ENCODE measurements around the gene ADNP. TPM values are rescaled to one million over a fixed set of nuclear protein-coding genes. Genes with fewer than 3 reads are reported as not detected.

The ADNP gene
- total RNA-seq, 2 experiments from 2014 or later, result 66.1 to 81.2 TPM

DNA sequence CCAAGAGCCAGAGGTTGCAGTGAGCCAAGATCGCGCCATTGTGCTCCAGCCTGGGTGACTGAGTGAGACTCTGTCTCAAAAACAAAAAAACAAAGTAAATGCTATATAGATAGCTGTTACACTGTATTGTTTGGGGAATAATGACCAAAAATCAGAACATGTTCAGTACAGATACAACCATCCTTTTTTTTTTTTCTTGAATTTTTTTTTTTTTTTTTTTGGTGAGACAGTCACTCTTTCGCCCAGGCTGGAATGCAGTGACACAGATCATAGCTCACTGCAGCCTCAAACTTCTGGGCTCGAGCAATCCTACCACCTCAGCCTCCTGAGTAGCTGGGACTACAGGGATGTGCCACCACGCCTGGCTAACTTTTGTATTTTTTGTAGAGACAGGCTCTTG is 72.7 kb downstream of the ADNP start:
- DNase-seq (no peak), ATAC-seq (no peak)
- CTCF ChIA-PET, result interaction anchor here (1.1 to 1.5 kb wide), 2 partner anchors 40 to 68 kb away, joined by 3 to 5 read pairs; no protein-coding TSS in a partner anchor
- Mint-ChIP-seq H3K9me3 (ENCODE audit: low read depth) (no peaks in the 10 kb centered on the region), H3K27ac (no peak overlapping the region), H3K36me3 (peaks cover 2% of the 10 kb centered on the region), H3K27me3 (no peaks in the 10 kb centered on the region), H3K4me1 (peaks cover 4% of the 10 kb centered on the region), H3K4me3 (no peak overlapping the region)

DNA sequence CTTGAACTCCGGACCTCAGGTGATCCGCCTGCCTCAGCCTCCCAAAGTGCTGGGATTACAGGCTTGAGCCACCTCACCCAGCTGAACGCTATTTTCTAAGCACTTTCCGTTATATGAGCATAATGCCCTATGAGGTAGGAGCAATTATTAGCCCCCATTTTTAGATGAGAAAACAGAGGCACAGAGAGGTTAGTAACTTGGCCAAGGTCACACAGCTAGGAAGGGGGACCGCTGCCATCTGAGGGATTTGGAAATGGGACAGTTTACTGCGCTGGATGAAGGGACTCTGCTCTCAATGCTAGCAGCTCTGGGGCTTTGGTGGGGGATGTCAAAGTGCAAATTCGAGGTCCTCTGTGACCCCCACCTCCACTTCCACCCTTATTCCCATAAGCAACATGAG is 73.9 kb downstream of the ADNP start:
- H3K9me3 Mint-ChIP-seq (ENCODE audit: low read depth), result no peaks in the 10 kb centered on the region
- H3K27ac Mint-ChIP-seq, result no peak overlapping the region
- CTCF ChIA-PET, result interaction anchor here (1.1 to 1.2 kb wide), 2 partner anchors 65 to 67 kb away, joined by 3 read pairs; no protein-coding TSS in a partner anchor
- H3K27me3 Mint-ChIP-seq, result no peaks in the 10 kb centered on the region
- H3K36me3 Mint-ChIP-seq, result peaks cover 4% of the 10 kb centered on the region
- ATAC-seq (no peak), DNase-seq (no peak)
- peaks cover 4% of the 10 kb centered on the region for H3K4me1 Mint-ChIP-seq
- no peak overlapping the region for H3K4me3 Mint-ChIP-seq

DNA sequence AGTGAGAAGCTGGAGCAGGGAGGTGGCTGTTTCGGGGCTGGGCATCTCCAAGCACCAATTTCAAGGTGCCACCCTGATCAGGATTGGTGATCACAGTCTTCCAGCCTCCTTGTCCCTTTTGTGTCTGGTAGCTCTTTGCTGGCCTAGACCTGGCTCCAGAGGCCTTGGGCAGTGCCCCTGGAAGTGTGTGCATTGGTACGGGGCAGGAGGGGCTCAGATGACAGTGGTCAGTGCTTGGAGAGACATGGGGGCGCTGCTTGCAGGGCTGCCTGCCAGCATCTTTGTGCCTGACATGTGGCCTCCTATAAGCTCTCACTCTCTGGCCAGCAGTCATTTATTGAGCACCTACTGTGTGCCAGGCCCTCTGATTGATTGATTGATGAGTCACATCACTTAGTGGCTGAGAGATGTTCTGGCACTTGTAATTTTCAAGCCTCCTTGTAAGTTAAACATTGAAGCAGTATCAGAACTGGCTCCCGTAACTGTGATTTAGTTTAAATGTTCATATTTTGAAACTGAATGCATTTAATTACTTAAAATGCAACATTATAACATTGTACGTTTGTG is 74.7 kb downstream of the ADNP start:
- CTCF ChIA-PET, result interaction anchor here (1.2 kb wide), 1 partner anchor 64 kb away, joined by 3 read pairs; no protein-coding TSS in a partner anchor
- Mint-ChIP-seq H3K27ac (no peak overlapping the region), H3K4me1 (peaks cover 11% of the 10 kb centered on the region), H3K36me3 (peaks cover 7% of the 10 kb centered on the region), H3K27me3 (no peaks in the 10 kb centered on the region), H3K9me3 (ENCODE audit: low read depth) (no peaks in the 10 kb centered on the region), H3K4me3 (no peak overlapping the region)
- DNase-seq, result no peak
- no peak for ATAC-seq

DNA sequence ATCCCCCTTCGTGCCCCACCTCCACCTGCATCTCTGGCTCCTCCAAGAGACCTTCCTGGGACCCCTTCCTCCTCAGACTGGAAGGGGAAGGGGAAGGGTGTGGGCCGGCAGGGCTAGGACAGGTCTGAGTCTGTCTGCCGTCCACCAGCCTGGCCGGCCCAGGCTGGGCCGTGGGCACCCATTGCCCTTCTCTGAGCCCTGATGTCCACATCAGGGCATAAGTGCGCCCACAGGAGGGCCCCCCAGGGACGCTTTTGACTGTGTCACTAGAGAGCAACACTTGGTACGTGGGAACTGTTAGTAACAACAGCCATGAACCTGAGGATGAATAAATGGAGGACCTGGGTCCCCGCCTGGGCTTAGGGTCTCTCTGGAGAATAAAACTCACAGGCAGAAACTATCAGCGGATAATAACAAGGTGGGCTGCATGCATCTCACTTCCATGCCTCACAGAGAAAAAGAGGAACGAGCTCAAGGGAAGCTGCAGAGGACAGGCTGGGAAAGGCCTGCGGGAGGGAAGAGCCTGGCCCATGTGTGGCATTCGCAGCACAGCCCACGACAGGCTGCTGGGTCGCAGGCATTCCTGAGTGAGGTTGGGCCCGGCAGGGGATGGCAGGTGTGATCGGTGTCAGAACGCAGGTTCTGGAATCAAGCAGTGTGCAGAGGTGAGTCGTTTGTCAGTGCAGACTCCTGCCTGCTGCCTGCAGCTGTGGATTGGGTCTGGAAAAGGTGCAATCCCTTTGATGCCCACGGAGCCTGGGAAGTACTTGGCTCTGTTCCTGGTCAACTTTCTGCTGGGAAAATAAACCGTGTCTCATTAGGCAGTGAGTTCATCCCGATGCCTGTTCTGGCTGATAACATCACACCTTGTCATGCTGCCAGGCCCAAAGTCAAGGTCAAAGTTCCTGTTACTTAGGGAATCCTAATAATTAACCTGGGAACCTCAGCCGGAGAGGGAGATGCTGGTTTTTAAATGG is 75.5 kb downstream of the ADNP start:
- H3K27ac Mint-ChIP-seq, result no peak overlapping the region
- ATAC-seq, result no peak
- DNase-seq, result no peak
- no peaks in the 10 kb centered on the region for H3K9me3 Mint-ChIP-seq (ENCODE audit: low read depth)
- peaks cover 17% of the 10 kb centered on the region for H3K4me1 Mint-ChIP-seq
- CTCF ChIA-PET, result interaction anchor here (1.2 kb wide), 1 partner anchor 63 kb away, joined by 3 read pairs; no protein-coding TSS in a partner anchor
- peaks cover 7% of the 10 kb centered on the region for H3K36me3 Mint-ChIP-seq
- no peak overlapping the region for H3K4me3 Mint-ChIP-seq
- H3K27me3 Mint-ChIP-seq, result no peaks in the 10 kb centered on the region

DNA sequence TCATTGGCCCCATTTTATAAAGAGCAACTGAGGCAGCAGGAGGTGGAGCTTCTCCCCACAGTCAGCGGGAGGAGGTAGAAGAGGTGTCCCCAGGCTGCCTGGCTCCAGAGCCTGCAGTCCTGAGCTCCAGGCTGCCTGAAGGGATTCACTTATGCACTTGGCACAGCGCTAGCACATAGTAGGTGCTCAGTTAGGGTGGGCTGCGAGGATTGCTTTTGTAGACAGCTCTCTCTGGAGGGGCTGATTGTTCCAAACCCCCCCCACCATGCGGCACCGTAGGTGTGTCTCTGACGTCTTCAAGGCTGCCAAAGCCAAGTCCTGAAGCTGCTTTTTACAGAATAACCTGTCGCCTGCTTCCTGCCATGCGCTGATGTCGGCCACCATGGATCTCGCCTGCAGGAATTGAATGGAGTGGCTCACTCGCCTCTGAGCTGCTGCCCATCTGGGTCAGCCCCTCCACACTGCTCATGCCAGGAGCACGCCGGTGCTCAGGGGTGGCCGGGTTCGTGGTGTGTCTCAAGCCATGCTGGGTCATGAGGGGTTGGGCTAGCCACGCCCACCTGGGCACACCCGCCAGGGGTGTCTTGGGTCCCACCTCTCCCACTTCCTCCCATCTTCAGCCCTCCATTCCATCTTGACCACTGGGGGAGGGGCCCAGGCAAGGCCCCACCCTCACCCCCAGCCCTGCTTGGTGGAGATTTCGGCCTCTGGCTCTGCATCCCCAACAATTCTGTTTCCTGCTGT is 76.6 kb downstream of the ADNP start:
- DNase-seq (no peak), ATAC-seq (no peak)
- no peak overlapping the region for H3K27ac Mint-ChIP-seq
- H3K27me3 Mint-ChIP-seq, result no peaks in the 10 kb centered on the region
- CTCF ChIA-PET, result interaction anchor here (2.0 kb wide), 1 partner anchor 60 kb away, joined by 5 read pairs; the partner anchor contains the start of gene BCAS4
- peaks cover 7% of the 10 kb centered on the region for H3K36me3 Mint-ChIP-seq
- peaks cover 27% of the 10 kb centered on the region for H3K4me1 Mint-ChIP-seq
- no peaks in the 10 kb centered on the region for H3K9me3 Mint-ChIP-seq (ENCODE audit: low read depth)
- no peak overlapping the region for H3K4me3 Mint-ChIP-seq

DNA sequence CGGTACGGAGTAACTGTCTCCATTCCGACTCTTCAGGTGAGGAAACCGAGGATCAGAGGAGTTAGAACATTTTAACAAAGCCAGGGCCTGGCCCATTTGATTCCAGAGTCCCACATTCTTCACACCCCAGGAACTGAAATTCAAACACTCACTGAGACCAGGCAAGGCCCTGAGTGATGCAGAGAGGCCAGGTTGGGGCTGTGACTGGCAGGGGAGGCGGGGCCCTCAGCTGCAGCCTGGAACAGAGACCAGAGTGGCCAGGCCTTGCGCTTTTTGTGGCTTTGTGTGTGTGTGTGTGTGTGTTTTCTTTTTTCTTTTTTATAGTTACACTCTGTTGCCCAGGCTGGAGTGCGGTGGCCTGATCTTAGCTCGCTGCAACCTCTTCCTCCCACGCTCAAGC is 79.2 kb downstream of the ADNP start:
- peaks cover 9% of the 10 kb centered on the region for H3K36me3 Mint-ChIP-seq
- peak overlapping the region; percentile 75 for H3K27ac Mint-ChIP-seq
- H3K27me3 Mint-ChIP-seq, result no peaks in the 10 kb centered on the region
- DNase-seq (no peak), ATAC-seq (no peak)
- H3K9me3 Mint-ChIP-seq (ENCODE audit: low read depth), result no peaks in the 10 kb centered on the region
- peaks cover 52% of the 10 kb centered on the region for H3K4me1 Mint-ChIP-seq
- H3K4me3 Mint-ChIP-seq, result no peak overlapping the region
- CTCF ChIA-PET, result interaction anchor here (1.1 kb wide), 1 partner anchor 57 kb away, joined by 4 read pairs; the partner anchor contains the start of gene BCAS4

DNA sequence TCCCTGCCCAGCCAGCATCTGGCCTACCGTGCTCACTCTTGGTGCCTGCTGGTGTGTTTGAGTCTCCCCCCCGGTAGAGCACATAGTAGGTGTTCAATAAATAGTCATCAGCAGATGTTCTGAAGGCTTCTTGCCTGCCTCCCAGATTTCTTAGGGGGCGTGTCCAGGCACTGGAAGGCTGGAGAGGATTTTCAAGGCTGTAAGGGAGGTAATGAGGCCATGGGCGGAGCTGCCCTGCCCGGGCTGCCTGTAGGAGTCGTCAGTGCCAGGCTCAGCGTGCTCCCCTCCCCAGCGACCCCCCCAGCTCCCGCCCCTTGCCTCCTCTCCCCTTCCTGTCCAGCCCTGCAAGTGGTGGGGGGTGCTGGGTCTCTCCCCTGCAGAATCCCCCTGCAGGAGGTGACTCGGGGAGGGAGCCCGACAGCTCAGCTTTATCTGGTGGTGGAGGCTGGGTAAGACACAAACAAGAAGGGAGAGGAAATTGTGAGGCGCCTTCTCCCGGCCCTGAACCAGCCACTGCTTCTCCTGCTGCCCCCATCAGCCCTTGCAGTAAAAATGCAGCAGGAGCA is 80.4 kb downstream of the ADNP start:
- ATAC-seq (peak; percentile 45), DNase-seq (no peak)
- no peak overlapping the region for H3K4me3 Mint-ChIP-seq
- peaks cover 57% of the 10 kb centered on the region for H3K4me1 Mint-ChIP-seq
- CTCF ChIA-PET, result interaction anchor here (0.8 to 1.1 kb wide), 2 partner anchors 56 to 69 kb away, joined by 3 read pairs; partner anchors contain the start of gene BCAS4
- H3K36me3 Mint-ChIP-seq, result peaks cover 11% of the 10 kb centered on the region
- no peaks in the 10 kb centered on the region for H3K27me3 Mint-ChIP-seq
- H3K9me3 Mint-ChIP-seq (ENCODE audit: low read depth), result no peaks in the 10 kb centered on the region
- peak overlapping the region; percentile 73 for H3K27ac Mint-ChIP-seq

DNA sequence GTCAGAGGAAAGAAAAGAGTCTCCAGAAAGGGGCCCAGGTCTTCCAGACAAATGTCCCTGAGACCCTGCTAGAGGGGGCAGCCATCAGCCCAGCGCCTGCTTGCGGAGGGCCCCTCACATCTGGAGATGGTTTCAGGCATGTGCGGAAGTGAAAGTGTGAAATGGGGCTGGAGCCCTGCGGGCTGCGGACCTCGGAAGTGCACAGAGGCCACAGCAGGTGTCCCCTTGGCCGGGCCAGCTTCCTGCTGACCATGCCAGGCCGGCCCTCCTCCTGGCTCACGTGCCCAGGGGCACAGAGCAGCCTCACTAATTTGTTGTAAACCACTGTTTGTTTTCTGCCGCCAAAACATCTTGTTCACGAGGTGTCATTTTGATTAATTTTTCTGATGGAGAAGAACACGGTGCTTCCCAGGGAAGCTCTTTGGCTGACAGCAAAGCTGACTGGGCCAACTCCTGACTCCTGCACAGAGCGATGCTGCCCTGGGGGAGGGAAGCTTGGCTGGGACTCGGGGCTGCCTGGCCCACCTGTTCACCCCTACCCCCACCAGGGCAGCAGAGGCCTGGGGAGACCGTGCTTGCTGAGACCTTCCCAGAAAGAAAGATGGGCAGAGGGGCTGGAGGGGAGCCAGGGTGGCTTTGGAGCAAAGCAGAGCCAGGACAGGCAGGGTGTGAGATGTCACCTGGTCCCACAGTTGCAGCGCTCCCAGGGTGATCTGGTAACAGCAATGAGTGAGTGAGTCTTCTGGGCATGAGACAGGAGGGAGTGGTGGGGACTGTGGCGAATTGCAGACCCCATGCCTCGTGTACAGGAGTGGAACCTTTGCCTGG is 82.2 kb downstream of the ADNP start:
- no peak overlapping the region for H3K4me3 Mint-ChIP-seq
- peaks cover 71% of the 10 kb centered on the region for H3K4me1 Mint-ChIP-seq
- H3K36me3 Mint-ChIP-seq, result peaks cover 9% of the 10 kb centered on the region
- no peaks in the 10 kb centered on the region for H3K27me3 Mint-ChIP-seq
- CTCF ChIA-PET, result interaction anchor here (0.9 to 6.6 kb wide), 3 partner anchors 55 to 80 kb away, joined by 3 to 47 read pairs (median 33); partner anchors contain the start of gene BCAS4
- H3K9me3 Mint-ChIP-seq (ENCODE audit: low read depth), result no peaks in the 10 kb centered on the region
- no peak for DNase-seq
- ATAC-seq, result no peak
- H3K27ac Mint-ChIP-seq, result peak overlapping the region; percentile 66

DNA sequence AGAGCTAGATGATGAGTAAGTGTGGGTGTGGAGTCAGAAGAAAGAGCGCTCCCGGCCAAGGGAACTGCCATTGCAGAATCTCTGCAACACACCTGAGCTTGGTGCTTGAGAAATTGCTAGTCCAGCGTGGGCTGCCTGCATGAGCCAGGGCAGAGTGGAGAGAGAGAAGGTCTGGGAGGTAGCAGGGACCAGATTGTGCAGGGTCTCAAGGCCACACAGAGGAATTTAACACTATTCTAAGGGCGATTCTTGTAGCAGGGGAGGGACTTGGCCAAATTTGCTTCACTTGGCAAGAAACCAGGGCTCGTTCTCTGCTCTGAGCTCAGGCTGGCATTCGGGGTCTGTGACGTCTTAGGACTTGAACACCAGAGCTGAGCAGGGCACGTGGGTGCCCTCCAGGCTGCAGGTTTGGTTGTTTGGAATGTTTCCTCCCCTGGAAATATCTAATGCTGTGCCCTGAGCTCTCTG is 82.9 kb downstream of the ADNP start:
- H3K4me3 Mint-ChIP-seq, result no peak overlapping the region
- H3K9me3 Mint-ChIP-seq (ENCODE audit: low read depth), result no peaks in the 10 kb centered on the region
- CTCF ChIA-PET, result interaction anchor here (0.9 to 6.6 kb wide), 3 partner anchors 54 to 81 kb away, joined by 3 to 47 read pairs (median 33); partner anchors contain the start of gene BCAS4
- peaks cover 78% of the 10 kb centered on the region for H3K4me1 Mint-ChIP-seq
- peaks cover 9% of the 10 kb centered on the region for H3K36me3 Mint-ChIP-seq
- DNase-seq (no peak), ATAC-seq (no peak)
- no peaks in the 10 kb centered on the region for H3K27me3 Mint-ChIP-seq
- peak overlapping the region; percentile 66 for H3K27ac Mint-ChIP-seq

DNA sequence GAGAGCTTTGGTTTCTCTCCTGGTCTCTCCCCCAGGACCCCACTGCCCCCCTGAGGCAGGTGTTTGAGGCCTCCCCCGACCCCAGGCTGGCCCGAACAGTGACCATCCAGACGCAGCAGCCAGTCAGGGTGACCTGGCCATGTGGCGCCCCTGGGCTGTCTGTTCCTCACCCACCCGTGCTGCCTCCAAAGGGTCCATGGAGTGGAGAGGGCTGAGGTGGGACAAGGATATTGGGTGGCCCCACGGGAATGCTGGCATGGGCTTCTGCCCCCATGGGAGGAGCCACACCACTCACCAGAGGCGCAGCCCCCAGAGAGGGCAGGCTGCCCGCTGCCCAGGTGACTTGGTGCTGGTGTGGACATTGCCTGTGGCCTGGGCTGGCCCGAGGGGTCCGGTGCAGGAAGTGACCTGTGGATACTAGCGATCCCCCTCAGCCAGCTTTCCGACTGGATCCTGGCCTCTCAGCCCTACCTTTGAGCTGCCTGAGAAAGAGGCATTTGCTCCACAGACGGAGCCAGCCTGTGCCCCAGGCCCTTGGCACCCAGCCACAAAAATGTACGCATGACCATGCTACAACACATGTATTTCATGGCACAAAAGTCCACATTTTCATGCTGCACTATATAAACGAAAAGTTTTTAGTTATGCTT is 85.5 kb downstream of the ADNP start:
- ATAC-seq (no peak), DNase-seq (no peak)
- Mint-ChIP-seq H3K4me3 (no peak overlapping the region), H3K9me3 (ENCODE audit: low read depth) (no peaks in the 10 kb centered on the region), H3K27me3 (no peaks in the 10 kb centered on the region), H3K27ac (peak overlapping the region; percentile 98), H3K4me1 (peaks cover 79% of the 10 kb centered on the region), H3K36me3 (peaks cover 12% of the 10 kb centered on the region)
- CTCF ChIA-PET, result interaction anchor here (1.2 to 6.6 kb wide), 6 partner anchors 14 to 84 kb away, joined by 3 to 47 read pairs (median 11); partner anchors contain the start of gene BCAS4

DNA sequence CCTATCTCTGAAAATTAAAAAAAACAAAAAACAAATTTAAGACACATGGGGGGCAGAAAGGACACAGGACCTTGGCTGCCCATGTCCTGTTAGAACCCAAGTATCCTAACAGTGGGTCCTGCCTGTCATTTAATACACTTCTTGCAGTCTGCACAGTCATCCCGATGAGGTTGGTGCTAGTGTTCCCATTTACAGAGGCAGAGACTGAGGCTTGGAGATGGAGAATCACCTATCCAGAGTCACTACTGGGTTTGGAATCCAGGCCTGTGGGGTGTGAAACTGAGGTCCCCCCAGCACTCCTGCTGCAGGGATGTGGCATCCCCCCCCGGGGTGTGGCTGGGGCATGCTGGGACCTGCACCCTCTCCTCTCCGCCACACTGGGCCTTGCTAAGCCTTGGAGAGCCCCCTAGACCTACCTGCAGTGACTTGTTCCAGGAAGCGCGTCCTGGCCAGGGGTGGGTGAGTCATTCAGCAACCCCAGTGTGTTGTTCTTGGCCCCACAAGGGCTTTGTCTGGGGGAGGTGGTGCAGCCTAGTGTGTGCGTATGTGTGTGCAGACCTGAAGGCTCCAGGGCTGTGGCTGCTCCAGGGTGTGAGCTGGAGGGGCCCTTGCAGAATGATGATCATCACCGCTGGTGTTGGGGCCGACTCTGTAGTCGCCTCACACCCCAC is 86.7 kb downstream of the ADNP start:
- DNase-seq (peak; percentile 95), ATAC-seq (peak; percentile 99)
- Mint-ChIP-seq H3K4me1 (peaks cover 78% of the 10 kb centered on the region), H3K9me3 (ENCODE audit: low read depth) (no peaks in the 10 kb centered on the region), H3K36me3 (peaks cover 17% of the 10 kb centered on the region), H3K27ac (peak overlapping the region; percentile 98), H3K27me3 (no peaks in the 10 kb centered on the region), H3K4me3 (no peak overlapping the region)
- CTCF ChIA-PET, result interaction anchor here (1.2 to 6.6 kb wide), 7 partner anchors 13 to 85 kb away, joined by 3 to 47 read pairs (median 9); partner anchors contain the start of gene BCAS4

Measured in activated CD8-positive, alpha-beta memory T cell treated with anti-CD3 and anti-CD28 coated beads, Interleukin-2, amount 10 ng/mL, durations not matched to agents 7 days and 5 days (primary cell).